ENCODE measurements around the gene KDM1B. TPM values are rescaled to one million over a fixed set of nuclear protein-coding genes. Genes with fewer than 3 reads are reported as not detected.
A peak's percentile ranks its signal among the peaks of the same experiment; 100 is the strongest.
"Not testable (repeated sequence)": the region's sequence is repeated elsewhere in the genome, so short reads cannot be mapped to it uniquely, and the experiment has no call there.

Gene KDM1B
- total RNA-seq, 1 donor from 2014 or later, result 22.9 TPM

- no peak overlapping the region for H3K4me3 ChIP-seq (ENCODE audit: low read depth, low read length)
- TF ChIP-seq, protein P1, sequence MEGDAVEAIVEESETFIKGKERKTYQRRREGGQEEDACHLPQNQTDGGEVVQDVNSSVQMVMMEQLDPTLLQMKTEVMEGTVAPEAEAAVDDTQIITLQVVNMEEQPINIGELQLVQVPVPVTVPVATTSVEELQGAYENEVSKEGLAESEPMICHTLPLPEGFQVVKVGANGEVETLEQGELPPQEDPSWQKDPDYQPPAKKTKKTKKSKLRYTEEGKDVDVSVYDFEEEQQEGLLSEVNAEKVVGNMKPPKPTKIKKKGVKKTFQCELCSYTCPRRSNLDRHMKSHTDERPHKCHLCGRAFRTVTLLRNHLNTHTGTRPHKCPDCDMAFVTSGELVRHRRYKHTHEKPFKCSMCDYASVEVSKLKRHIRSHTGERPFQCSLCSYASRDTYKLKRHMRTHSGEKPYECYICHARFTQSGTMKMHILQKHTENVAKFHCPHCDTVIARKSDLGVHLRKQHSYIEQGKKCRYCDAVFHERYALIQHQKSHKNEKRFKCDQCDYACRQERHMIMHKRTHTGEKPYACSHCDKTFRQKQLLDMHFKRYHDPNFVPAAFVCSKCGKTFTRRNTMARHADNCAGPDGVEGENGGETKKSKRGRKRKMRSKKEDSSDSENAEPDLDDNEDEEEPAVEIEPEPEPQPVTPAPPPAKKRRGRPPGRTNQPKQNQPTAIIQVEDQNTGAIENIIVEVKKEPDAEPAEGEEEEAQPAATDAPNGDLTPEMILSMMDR (IDR thresholded peaks at IDR 0.05; ENCODE audit: insufficient read depth, low read length, poor library complexity, severe bottlenecking), result no peak
- no peak for DNase-seq (ENCODE audit: low read depth)
- H3K36me3 ChIP-seq (ENCODE audit: control insufficient read depth, insufficient read depth, low read length), result no peaks in the 10 kb centered on the region
- H3K27me3 ChIP-seq (ENCODE audit: control insufficient read depth, insufficient read depth, low read length), result no peaks in the 10 kb centered on the region
Observed at GRCh38 chr6:18215436-18215835, 60.2 kb downstream of the KDM1B start.

GRCh38 chr6:18216411-18216810 is 61.2 kb downstream of the KDM1B start:
- H3K4me3 ChIP-seq (ENCODE audit: low read depth, low read length), result no peak overlapping the region
- no peaks in the 10 kb centered on the region for H3K27me3 ChIP-seq (ENCODE audit: control insufficient read depth, insufficient read depth, low read length)
- TF ChIP-seq, protein P1 (IDR thresholded peaks at IDR 0.05; ENCODE audit: insufficient read depth, low read length, poor library complexity, severe bottlenecking), result no peak
- DNase-seq (ENCODE audit: low read depth), result peak; percentile 9
- H3K36me3 ChIP-seq (ENCODE audit: control insufficient read depth, insufficient read depth, low read length), result no peaks in the 10 kb centered on the region

GRCh38 chr6:18218233-18218632 is 63.0 kb downstream of the KDM1B start:
- no peaks in the 10 kb centered on the region for H3K36me3 ChIP-seq (ENCODE audit: control insufficient read depth, insufficient read depth, low read length)
- DNase-seq (ENCODE audit: low read depth), result no peak
- no peaks in the 10 kb centered on the region for H3K27me3 ChIP-seq (ENCODE audit: control insufficient read depth, insufficient read depth, low read length)
- no peak overlapping the region for H3K4me3 ChIP-seq (ENCODE audit: low read depth, low read length)
- TF ChIP-seq, protein P1 (IDR thresholded peaks at IDR 0.05; ENCODE audit: insufficient read depth, low read length, poor library complexity, severe bottlenecking), result no peak

- Histone ChIP-seq H3K36me3 (ENCODE audit: control insufficient read depth, insufficient read depth, low read length) (no peaks in the 10 kb centered on the region), H3K4me3 (ENCODE audit: low read depth, low read length) (no peak overlapping the region), H3K27me3 (ENCODE audit: control insufficient read depth, insufficient read depth, low read length) (no peaks in the 10 kb centered on the region)
- TF ChIP-seq, protein P1 (IDR thresholded peaks at IDR 0.05; ENCODE audit: insufficient read depth, low read length, poor library complexity, severe bottlenecking), result no peak
- DNase-seq (ENCODE audit: low read depth), result no peak
Observed at GRCh38 chr6:18219591-18219990, 64.4 kb downstream of the KDM1B start.

DNA sequence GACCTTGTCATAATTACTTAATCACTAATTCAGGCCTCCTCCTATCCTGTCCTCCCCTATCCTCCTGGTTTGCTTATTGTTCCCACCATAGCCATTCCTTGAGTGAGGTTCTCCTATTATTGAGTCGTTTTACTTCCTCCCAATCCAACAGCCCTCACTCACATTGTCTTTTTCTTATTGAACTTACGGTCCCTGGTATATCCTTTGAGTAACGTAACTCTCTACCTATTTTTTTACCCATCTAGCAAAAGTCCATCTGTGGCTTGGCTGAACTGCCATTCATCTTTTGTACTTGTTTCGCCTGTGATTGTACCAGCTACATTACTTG is 66.0 kb downstream of the KDM1B start:
- no peak for DNase-seq (ENCODE audit: low read depth)
- TF ChIP-seq, protein P1 (IDR thresholded peaks at IDR 0.05; ENCODE audit: insufficient read depth, low read length, poor library complexity, severe bottlenecking), result no peak
- no peaks in the 10 kb centered on the region for H3K36me3 ChIP-seq (ENCODE audit: control insufficient read depth, insufficient read depth, low read length)
- no peaks in the 10 kb centered on the region for H3K27me3 ChIP-seq (ENCODE audit: control insufficient read depth, insufficient read depth, low read length)
- no peak overlapping the region for H3K4me3 ChIP-seq (ENCODE audit: low read depth, low read length)

DNA sequence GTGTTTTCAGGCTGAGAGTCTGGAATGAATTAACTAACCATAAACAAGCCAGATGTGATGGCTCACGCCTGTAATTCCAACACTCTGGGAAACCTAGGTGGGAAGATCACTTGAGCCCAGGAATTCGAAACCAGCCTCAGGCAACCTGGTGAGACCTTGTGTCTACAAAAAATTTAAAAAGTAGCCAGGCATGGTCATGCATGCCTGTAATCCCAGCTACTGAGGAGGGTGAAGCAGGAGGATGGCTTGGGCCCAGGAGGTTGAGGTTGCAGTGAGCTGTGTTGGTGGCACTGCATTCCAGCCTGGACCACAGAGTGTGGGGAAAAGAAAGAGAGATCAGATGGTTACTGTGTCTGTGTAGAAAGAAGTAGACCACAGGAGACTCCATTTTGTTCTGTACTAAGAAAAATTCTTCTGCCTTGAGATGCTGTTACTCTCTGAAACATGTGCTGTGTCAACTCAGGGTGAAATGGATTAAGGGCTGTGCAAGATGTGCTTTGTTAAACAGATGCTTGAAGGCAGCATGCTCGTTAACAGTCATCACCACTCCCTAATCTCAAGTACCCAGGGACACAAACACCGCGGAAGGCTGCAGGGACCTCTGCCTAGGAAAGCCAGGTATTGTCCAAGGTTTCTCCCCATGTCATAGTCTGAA is 71.4 kb downstream of the KDM1B start:
- not testable (repeated sequence) for H3K4me3 ChIP-seq (ENCODE audit: low read depth, low read length); H3K27me3 ChIP-seq (ENCODE audit: control insufficient read depth, insufficient read depth, low read length); DNase-seq (ENCODE audit: low read depth); H3K36me3 ChIP-seq (ENCODE audit: control insufficient read depth, insufficient read depth, low read length)

GRCh38 chr6:18227166-18227565 is 71.9 kb downstream of the KDM1B start:
- H3K36me3 ChIP-seq (ENCODE audit: control insufficient read depth, insufficient read depth, low read length); H3K27me3 ChIP-seq (ENCODE audit: control insufficient read depth, insufficient read depth, low read length); DNase-seq (ENCODE audit: low read depth); H3K4me3 ChIP-seq (ENCODE audit: low read depth, low read length): not testable (repeated sequence)

- not testable (repeated sequence) for H3K27me3 ChIP-seq (ENCODE audit: control insufficient read depth, insufficient read depth, low read length); DNase-seq (ENCODE audit: low read depth); H3K36me3 ChIP-seq (ENCODE audit: control insufficient read depth, insufficient read depth, low read length); H3K4me3 ChIP-seq (ENCODE audit: low read depth, low read length)
Observed at GRCh38 chr6:18228590-18228989, 73.4 kb downstream of the KDM1B start.

DNA sequence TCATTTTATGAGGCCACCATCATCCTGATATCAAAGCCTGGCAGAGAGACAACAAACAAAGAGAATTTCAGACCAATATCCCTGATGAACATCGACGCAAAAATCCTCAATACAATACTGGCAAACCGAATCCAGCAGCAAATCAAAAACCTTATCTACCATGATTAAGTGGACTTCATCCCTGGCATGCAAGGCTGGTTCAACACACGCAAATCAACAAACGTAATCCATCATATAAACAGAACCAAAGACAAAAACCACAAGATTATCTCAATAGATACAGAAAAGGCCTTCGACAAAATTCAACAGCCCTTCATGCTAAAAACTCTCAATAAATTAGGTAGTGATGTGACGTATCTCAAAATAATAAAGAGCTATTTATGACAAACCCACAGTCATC is 76.6 kb downstream of the KDM1B start:
- not testable (repeated sequence) for H3K36me3 ChIP-seq (ENCODE audit: control insufficient read depth, insufficient read depth, low read length); H3K27me3 ChIP-seq (ENCODE audit: control insufficient read depth, insufficient read depth, low read length); DNase-seq (ENCODE audit: low read depth); H3K4me3 ChIP-seq (ENCODE audit: low read depth, low read length)

DNA sequence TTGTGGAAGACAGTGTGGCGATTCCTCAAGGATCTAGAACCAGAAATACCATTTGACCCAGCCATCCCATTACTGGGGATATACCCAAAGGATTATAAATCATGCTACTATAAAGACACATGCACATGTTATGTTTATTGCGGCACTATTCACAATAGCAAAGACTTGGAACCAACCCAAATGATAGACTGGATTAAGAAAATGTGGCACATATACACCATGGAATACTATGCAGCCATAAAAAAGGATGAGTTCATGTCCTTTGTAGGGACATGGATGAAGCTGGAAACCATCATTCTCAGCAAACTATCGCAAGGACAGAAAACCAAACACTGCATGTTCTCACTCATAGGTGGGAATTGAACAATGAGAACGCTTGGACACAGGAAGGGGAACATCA is 78.5 kb downstream of the KDM1B start:
- H3K27me3 ChIP-seq (ENCODE audit: control insufficient read depth, insufficient read depth, low read length); DNase-seq (ENCODE audit: low read depth); H3K36me3 ChIP-seq (ENCODE audit: control insufficient read depth, insufficient read depth, low read length); H3K4me3 ChIP-seq (ENCODE audit: low read depth, low read length): not testable (repeated sequence)

Data from kidney epithelial cell (primary cell).